ENCODE data around the gene CYTH4.
A peak's percentile ranks its signal among the peaks of the same experiment; 100 is the strongest.

Gene CYTH4

GRCh38 chr22:37273126-37273845 lies 9.0 kb upstream of the CYTH4 start:
- no peak for DNase-seq

DNA sequence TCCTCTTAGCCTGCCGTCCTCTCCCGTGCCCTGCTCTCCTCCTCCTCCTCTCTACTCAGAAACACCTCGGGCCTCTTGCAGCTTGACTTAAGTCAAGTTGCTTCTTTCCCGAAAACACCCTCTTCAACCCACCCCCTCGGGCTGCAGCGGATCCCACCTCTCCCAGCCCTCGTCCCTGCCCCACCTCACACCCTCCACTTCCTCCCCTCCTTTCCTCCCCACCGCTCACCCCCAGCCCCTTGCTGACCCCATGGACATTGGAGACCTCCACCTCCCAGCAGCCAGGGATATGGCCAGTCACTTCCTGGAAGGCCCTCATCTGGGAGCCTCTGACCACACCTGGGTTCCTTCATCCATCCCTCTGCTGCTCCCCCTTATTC lies 8.5 kb upstream of the CYTH4 start:
- no peak for DNase-seq

GRCh38 chr22:37274380-37274862 lies 7.9 kb upstream of the CYTH4 start:
- no peak for DNase-seq

GRCh38 chr22:37275134-37275533 lies 7.2 kb upstream of the CYTH4 start:
- no peak for DNase-seq

- DNase-seq, result no peak
These were observed 6.7 kb upstream of the CYTH4 start for GRCh38 chr22:37275622-37276021.

- DNase-seq, result no peak
These were observed 5.5 kb upstream of the CYTH4 start for GRCh38 chr22:37276776-37277175.

GRCh38 chr22:37277384-37277783 lies 4.9 kb upstream of the CYTH4 start:
- DNase-seq, result no peak

- no peak for DNase-seq
These were observed 4.0 kb upstream of the CYTH4 start for GRCh38 chr22:37278261-37278660.

DNA sequence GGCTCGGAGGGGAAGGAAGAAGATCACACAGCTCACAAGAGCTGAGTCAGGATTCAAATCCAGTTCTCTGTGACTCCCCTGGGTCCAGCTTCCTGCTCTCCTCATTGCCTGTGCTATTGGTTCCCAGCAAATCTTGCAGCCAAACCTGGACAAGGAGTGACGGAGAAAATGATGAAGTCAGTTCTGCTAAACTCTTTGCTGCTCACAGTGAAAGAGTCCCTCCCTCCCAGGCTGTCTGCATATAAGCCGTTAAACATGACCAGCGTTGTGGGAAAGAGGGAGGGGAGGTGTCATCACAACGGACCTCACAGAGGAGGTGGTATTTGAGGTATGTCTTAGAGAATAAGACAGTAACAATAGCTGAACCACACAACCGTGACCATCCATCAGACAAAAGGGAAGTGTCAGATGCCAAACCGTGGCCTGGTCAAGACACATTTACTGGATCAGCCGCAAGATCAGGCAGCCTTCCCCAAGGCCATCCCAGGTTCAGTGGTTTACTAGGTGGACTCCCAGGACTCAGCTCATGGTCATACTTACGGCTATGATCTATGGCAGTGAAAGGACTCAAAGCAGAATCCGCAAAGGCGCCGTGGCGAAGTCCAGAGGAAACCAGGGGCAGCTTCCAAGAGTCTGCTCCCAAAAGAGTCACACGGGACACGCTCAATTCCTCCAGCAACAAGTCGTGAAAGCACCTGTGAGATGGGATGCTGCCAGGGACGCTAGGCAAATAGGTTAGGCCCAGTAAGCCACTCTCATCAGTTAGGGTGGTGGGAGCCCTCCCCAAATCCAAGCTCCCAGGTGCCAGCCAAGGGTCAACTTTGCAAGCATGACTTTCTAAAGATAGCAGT lies 2.8 kb upstream of the CYTH4 start:
- peak; percentile 11 for DNase-seq

DNA sequence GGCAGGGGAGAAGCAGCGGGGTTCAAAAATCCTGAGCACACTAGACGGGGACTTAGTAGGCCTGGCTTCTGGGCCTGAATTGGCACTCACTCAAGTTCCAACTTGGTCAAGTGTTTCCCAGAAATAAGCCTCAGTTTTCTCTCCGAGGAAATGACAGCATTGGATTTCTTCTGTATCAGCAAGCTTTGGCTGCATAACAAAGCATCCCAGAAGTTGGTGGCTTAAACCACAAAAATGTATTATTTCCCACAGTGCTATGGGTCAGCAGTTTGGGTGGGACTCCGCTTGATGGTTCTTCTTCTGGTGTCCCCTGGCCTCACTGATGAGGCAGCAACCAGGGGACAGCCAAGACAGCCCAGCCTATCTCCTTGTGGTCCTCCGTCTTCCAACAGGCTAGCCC lies 1.6 kb upstream of the CYTH4 start:
- no peak for DNase-seq

DNA sequence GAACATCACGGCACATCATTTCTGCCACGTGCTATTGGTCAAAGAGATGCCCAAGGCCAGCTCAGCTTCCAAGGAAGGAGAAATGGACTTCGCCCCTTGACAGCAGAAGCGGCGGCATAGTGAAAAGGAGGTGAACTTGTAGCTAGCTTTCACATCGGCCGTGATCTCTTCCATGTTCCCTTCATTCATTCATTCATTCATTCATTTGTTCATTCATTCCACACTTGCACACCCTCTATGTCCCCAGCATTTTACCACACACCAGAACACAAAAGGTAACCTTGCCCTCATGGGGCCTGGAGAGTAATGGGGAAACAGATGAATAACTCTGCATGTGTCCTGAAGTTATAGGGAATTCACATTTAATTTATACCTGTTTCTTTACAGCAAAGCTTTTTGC lies 1.1 kb upstream of the CYTH4 start:
- DNase-seq, result no peak

- DNase-seq, result no peak
These were observed 493 bp upstream of the CYTH4 start for GRCh38 chr22:37281646-37282384.

DNA sequence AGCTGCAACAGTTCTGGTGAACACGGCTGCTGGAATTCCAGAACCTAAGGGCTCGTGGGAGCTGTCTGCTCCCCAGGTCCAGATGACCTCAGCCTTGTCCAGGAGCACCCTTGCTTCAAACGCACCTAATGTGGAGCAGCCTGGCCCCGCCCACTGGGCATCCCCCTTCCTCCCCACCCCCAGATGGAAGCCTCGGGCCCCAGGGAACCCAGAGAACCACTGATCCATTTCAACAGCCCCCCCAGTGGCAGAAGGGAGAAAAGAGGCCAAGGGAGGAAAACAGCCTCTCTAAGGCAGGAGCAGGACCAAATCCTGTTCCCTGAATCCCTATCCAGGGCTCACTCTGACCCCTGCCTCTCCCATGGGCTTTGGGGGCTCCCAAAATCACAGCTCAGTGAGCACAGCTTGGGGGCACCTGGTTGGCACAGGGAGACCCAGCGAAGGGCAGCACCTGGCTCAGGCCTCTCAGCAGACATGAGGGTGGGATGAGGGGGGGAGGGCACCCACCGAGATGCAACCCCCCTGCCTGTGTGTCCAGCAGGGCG lies 1.2 kb downstream of the CYTH4 start:
- peak; percentile 18 for DNase-seq

DNA sequence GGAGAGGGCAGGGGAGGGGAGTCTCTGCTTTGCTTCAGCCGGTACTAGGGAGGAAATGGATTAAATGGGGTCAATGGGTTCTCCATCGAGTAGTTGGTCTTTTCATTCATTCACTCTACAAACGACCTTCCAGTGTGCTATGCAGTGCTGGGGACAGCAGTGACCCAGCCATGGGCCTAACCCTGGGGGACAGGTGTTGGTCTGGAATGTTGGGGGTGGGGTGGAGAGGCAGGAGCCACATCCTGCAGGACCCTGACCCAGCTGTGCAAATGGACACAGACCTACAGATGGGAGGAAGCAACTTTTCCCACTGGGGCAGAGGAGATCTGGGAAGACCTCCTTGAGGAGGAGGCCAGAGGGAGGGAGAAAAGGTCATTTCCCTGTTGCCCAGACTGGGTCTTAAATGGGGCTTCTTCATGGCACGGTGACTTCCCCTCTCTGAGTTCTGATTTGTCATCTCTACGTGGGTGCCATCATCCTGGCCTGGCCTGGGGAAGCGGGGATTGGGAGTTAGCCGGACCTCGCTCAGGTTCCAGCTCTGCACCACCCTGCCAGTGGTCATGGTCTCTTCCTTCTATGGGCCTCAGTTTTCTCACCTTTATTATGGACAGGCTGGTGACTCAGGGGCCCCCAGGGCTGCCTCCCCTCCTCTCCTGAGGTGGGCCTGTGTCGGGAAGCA lies 2.0 kb downstream of the CYTH4 start:
- DNase-seq, result no peak

DNA sequence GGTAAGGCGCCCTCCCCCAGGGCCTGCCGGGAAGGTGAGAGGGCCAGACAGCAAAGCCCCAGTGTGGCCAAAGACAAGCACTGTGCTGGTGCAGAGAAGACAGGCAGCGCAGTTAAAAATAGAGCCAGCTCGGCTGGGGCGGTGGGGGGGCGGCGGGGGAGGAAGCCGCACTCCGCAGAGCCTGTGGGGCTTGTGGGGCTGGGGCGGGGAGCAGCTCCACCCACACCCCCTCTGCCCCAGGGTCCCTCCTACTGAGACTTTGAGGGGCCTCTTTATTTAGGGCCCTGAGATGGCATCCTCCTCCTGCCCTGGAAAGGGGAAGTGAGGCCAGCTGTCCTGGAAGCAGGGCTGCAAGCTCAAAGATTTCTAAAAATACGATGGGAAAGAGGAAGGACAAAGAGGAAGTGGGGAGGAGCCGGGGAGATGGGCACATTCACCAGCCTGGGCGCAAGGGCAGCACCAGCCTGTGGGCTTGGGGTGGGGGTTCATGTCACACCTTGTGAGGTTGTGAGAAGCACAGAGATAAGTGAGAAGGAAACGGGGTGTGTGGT lies 2.6 kb downstream of the CYTH4 start:
- DNase-seq, result peak; percentile 62

DNA sequence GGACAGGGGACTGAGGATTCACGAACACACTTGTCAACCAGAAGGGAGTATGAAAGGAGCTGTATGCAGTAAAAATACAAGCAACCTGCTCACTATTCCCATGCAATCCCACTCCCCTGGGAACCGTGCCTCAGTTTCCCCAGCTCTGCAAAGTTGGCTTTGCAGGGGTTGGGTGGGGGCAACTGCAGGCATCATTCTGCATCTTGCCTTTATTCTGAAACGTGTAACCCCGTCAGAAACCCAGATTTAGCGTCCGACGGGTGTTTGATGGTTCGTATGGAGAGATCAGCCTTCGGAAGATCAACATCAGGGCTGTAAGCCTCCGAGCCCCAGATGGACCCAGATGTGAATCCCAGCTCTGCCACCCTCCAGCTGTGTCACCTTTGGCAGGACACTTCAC lies 3.6 kb downstream of the CYTH4 start:
- DNase-seq, result no peak

GRCh38 chr22:37287550-37287951 lies 5.2 kb downstream of the CYTH4 start:
- no peak for DNase-seq

DNA sequence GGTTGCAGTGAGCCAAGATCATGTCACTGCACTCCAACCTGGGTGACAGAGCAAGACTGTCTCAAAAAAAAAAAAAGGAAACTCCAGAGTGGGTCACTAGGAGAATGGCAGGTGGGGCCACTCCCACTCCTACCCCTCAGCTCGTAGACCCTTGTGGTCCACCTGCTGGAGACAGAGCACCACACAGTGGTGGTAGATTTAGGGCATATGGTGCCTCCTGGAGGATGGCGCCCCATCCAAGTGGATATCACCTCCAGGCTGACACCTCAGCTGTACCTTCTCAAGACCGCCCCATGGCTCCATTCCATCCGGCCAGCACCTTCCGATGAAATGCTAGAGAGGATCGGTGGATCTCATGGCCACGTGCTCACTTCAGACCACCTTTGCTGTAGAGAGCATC lies 6.2 kb downstream of the CYTH4 start:
- DNase-seq, result no peak

DNA sequence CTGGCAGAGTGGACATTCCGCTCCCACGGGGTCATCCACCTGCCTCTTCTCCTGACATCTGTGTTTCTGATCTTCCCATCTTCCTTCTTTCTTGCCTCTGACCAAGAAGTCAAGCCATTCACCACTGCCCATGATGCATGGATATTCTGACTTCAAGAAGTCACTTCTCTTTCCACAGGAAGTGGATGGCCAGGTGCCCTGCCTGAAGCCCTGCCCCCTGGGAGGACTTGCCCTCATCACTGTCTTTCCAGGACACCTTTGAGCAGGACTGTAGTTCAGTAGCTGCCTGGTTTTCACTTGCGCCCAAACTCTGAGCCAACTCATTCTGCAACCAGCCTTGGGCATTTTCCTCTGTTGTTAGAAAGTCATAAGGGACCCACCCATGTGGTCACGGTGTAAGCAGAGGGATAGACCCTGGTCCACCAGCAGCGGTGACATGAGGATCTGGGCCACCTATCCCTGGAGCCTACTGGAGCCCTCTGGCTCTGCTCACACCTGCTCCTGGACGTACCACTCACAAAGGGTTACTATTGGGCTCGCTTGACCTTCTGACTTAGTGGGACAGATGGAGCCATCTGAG lies 6.9 kb downstream of the CYTH4 start:
- no peak for DNase-seq

DNA sequence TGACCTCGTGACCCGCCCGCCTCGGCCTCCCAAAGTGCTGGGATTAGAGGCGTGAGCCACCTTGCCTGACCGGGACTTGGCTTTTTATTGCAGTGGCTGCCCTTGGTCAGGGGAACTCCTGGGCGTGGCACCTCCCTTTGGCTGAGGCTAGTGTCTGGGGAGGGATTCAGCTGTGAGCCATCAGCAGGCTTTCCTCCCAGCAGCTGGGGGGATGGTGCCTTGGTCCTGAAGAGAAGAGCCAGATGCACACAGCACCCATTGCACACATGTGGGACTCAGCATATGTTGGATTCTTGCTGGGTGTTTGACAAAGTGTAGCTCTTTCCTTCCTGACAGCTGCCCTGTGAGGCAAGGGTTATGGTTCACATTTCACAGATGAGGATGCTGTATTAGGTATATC lies 8.4 kb downstream of the CYTH4 start:
- no peak for DNase-seq

DNA sequence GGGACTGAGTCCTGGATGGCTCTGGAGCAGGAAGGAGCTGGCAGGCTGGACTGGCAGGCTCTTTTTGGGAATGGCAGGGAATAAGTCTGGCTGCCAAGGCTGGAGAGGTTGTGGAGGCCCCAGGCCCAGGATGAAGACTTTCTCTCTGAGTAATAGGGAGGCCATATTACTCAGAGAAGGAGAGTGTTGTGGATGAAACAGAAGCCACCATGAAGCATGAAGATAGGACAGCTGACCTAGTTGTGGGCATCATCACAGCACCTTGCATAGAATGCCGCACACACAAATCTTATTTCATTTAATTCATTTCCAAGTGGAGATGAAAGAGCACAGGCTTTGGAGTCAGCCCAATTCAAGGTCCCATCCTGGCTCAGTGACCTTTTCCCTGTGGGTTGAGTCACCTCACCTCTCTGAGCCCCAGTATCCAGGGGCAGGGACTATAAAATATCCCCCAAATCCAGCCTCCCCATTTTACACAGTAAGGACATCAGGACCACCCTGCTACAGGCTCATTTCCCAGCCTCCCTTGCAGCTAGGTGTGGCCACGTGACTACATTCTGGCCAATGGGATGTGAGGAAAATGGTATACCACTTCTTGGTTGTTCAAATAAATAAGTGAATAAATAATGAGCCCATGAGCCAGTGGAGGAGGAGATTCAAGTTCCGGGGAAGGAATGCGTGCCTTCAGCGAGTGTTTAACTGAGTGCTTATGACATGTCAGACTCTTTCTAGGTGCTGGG lies 9.4 kb downstream of the CYTH4 start:
- DNase-seq, result no peak

Measured in CD4-positive, alpha-beta T cell treated with Interleukin-4 for 4 hours (primary cell).